ENCODE results near the gene MRRF.

- TF ChIP-seq, protein P1, sequence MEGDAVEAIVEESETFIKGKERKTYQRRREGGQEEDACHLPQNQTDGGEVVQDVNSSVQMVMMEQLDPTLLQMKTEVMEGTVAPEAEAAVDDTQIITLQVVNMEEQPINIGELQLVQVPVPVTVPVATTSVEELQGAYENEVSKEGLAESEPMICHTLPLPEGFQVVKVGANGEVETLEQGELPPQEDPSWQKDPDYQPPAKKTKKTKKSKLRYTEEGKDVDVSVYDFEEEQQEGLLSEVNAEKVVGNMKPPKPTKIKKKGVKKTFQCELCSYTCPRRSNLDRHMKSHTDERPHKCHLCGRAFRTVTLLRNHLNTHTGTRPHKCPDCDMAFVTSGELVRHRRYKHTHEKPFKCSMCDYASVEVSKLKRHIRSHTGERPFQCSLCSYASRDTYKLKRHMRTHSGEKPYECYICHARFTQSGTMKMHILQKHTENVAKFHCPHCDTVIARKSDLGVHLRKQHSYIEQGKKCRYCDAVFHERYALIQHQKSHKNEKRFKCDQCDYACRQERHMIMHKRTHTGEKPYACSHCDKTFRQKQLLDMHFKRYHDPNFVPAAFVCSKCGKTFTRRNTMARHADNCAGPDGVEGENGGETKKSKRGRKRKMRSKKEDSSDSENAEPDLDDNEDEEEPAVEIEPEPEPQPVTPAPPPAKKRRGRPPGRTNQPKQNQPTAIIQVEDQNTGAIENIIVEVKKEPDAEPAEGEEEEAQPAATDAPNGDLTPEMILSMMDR (IDR thresholded peaks at IDR 0.05): no peak
- TF ChIP-seq POLR2A (IDR thresholded peaks at IDR 0.05): no peak
Observed at GRCh38 chr9:122332644-122333043, 68.0 kb downstream of the MRRF start.

All from prostate gland (tissue), 2 donors.